GM21390 (cell line): Measurements from ENCODE around the gene TMEM158.

Source experiments
- ATAC-seq: cut with Tn5 transposase; IDR thresholded peaks from one replicate; pipeline ENCODE4 v1.9.1; 2021; ENCODE audit not compliant: unreplicated experiment

Gene TMEM158

DNA sequence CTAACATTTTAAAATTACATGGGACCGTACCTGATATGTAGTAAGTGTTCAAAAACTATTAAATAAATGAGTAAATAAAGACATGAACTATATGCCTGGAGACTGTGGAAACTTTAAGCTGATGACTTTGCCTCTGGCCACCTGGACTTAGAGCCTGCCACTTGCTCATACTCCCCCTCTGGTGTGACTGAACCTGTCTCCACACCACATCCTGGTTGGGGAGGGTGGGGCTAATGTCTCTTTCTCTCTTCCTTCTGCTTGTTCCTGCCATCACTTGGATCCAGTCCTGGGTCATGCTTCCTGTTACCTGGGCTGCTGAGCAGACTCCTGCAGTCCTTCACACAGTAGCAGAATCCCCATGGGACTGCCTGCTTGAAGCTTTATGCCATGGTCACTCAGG is 8.2 kb upstream of the TMEM158 start:
- no peak for ATAC-seq

DNA sequence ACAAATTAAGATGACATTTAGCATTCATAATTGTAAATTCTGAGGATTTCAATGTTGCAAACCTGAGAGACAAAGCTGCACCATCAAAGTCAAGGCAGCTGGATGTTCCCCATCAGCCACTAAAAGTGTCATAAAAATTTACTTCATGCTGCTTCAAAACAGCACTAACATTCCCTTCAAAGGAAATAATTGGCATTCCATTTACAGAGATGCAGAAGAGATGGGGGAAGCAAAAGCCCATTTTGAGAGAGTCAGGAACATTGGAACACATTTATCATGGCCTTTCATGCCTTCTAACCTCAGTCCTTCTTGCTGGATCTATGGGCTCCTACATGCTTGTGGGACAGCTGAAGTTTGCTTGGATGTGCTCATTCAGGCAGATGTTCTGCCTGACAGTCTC is 6.4 kb upstream of the TMEM158 start:
- ATAC-seq = no peak

DNA sequence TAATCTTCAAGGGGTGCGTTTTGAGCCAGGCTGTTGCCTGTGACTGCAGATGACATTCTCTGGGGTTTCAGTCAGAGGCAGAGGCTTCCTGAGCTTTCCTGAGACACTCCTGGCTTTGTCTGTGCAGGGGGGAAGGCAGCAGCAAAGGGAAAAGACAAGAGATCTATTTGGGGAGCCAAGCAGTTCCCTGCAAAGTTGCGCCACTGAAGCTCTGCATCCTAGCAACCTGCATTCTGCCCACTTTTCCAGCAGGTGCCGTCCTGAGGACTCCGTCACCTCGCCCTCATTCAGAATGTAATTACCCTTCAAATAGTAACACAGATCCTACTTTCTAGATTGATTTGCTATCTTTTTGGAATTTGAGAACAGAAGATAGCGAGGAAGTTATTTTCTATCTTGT is 1.9 kb upstream of the TMEM158 start:
- no peak for ATAC-seq

DNA sequence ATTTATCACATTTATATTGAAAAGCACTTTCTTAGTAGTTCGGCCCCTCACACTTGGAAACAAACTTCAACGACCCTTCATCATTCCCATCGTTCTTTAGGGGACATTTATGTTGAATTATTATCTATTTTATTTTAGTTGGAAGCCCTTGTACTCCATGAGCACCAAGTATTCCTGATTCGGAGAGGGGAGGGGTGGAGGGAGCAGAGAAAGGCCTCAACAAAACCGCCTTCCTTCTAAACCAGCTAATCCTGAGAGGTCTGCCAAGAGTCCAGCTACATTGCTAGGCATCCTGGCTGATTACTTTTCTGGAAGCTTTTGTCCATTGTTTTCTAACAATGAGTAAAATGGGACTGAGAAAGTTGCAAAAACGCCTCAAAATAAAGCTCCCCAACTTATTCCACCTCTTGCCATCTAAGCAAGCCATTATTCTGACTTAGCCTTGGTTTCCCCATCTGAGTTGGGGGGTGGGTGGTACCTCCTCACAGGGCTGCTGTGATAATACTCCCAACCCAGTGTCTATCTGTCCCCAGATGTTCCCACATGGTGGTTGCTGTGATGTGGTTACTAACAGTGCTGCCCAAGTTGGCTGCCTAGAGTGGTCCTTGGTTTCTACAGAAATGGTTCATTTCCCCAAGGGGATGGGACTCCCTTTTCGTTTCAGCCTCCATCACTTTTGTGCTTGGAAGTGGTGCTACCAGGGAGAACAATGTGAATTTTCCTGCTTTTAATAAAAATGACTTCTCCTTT is 1.2 kb upstream of the TMEM158 start:
- ATAC-seq = no peak

DNA sequence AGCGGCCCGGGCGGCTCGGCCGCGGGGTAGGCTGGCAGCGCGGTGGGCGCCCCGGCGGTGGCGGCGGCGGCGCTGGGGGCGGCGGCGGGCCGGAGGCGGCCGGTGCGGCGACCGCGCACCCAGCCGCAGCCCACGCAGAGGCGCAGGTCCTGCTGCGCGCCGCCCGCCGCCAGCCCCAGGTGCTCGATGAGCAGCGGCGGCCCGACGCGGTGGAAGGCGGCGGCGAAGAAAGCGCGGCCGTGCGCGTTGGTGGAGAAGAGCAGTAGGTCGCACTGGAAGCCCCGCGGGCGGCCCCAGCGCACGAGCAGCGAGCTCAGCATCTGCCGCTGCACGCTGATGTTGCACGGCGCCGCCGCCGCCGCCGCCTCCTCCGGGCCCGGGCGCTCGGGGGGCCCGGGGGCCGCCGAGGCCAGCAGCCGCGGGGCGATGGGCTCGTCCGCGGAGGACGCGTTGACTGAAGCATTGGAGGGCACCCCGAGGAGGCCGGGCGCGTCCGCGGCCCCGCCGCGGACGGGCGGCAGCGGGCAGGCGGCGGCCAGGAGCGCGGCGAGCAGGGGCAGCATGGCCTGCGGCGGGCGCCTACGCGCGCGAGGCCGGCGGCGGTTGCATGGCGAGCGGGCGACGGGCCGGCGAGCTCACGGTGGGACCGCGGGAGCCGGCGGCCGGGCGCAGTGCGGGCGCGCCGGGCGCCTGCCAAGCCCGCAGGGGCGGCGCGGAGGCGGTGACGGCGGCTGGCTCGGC is 452 bp downstream of the TMEM158 start:
- peak; percentile 44 for ATAC-seq

DNA sequence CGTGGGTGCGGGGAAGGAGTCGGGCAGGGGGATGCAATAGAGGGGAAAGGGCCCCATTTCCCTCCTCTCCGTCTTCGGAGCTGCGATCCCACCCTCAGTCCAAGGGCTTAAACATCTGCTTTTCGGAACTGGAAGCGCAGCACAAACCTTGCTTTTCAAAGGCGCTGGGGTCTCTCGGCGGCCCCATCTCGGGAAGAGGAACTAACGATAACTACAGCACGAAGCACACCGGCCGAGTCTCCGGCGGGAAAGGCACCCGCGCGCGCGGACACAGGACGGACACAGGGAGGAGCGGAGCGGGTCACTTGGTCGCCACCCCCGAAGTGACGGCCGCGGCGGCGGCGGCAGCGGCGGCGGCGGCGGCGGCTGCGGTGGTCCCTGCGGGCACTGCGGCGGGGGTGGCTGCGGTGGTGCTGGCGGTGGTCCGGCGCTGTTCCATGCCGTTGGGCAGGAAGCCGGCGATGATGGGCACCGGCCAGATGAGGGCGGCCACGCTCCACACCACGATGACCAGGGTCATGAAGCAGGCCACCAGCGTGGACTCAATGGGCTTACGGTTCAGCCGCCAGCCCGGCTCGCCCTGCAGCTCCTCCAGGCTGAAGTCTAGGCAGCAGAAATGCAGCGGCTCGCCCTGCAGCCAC is 1.1 kb downstream of the TMEM158 start:
- peak; percentile 32 for ATAC-seq

DNA sequence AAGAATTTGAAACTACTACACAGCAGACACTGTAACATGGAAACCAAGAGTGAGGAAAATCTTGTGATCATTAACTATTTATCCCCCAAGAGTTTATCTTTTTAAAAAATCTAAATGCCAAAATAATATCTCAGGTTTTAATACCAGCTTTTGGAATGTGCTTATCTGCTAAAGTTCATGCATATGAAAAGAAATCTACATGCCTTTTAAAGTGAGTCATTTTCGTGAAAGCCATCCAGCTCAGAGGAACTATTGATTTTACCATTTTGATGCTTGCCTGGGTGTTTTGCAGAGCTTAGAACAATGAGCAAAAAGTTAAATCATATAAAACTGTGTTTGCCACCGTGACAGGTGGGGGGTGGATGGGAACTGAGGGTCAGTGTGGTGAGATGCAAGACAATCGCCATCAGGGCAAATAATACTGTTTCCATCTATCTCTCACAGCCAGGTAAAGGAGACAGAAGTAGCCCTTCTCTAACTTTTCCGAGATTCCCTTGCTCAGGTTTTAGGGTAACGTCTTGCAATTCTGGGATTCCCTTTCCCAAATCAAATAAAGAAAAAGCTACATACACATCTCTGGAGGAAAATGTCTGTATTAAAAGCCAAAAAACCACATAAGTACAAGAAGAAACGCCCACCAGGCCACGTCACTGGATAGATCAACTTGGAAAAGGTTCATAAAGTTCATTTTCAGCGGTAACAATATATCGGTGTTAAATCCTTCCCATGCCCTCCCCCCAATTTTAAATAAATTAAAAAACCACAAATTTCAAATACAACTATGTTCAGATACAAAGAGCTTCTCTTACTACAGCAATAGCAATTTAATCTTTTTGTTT is 2.0 kb downstream of the TMEM158 start:
- ATAC-seq = no peak

DNA sequence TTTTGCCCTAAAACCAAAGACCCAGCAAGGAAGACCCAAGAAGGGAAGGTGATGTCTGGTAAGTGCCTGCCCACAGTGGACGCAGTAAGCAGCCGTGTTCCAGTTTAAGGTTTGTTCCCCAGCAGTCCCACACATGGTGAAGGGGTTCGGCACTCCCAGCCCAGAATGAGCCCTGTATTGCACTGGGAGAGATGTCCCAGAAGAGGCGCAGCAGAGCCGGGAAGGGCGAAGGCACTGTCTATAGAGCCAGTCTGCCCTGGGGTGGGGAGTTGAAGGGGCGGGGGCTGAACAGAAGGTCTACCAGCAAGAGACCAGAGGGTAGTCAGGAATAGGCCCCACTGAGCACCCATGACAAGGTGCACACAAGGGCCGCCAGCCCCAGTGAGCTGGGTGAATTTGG is 6.4 kb downstream of the TMEM158 start:
- no peak for ATAC-seq

DNA sequence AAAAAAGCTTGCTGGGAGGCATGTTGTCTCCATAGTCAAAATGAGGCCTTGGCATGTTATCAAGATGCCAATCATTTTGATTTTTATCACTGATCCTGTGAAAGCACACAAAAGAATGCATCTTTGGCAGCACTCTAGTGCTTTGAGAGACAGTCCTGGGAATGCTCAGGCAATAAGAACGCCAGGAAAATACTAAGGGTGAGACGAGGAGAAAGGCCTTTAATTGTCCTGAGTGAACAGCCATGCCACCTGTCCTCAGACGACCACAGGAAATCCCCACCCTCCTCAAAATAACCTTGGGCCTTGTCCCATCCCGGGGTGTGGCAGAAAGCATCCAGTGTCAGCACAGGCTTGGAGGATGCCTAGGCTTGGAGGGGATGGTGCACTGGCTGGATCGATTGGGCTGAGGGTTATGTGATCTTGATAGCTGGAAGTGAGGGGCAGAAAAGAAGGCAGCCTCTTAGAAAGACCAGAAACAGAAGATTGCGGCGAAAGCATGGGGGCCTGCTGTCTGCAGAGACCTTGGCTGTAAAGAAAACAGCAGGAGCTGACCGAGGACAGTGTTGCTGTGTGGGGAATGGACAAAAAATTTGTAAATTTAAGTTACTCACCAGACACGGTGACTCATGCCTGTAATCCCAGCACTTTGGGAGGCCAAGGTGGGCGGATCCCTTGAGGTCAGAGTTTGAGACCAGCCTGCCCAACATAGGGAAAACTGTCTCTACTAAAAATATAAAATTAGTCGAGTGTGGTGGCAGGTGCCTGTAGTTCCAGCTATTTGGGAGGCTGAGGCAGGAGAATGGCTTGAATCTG is 7.3 kb downstream of the TMEM158 start:
- ATAC-seq = no peak

DNA sequence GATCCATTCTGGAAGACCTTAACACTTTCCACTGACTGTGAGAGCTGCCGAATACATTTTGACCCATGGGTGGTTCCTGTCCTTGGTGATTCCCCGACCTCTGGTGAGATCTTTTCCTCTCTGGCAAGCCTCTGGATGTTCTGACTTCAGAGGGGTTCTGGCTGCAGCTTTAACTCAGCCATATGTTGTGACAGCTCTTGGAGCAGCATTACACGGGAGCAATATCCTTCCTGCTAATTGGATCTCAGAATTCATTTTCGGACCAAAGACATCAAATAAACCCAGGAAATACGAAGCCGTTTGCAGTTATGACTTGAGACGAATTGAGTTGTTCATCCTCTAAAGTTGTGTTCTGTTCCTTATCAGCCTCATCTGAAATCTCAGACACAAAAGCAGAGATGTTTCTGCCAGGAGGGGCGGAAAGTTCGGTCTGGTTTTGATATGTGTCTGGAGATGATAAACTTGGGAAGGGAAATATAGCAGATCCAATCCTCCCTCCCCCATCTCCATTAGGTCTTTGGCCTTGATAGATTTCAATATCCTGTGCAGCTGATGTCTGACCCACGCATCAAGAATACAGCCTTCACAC is 10.0 kb downstream of the TMEM158 start:
- no peak for ATAC-seq

DNA sequence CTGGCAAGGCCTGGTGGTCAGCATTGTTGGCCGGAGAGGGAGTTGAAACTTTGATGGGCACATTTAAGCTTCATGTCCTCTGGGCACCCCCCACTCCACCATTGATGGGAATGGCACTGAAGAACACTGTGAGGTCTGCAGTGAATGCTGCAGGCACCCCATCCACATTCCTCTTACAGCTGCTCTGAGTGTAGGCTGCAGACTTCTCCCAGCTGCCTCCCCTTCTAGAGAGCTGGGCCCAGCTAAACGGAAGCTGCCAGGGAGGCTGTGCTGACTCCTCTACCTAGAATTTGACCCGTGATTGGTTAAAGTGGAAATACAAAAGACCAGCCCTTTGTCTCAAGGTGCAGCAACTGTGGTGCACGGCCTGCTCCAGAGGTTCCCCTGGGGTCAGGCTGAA is 10.6 kb downstream of the TMEM158 start:
- ATAC-seq = no peak

DNA sequence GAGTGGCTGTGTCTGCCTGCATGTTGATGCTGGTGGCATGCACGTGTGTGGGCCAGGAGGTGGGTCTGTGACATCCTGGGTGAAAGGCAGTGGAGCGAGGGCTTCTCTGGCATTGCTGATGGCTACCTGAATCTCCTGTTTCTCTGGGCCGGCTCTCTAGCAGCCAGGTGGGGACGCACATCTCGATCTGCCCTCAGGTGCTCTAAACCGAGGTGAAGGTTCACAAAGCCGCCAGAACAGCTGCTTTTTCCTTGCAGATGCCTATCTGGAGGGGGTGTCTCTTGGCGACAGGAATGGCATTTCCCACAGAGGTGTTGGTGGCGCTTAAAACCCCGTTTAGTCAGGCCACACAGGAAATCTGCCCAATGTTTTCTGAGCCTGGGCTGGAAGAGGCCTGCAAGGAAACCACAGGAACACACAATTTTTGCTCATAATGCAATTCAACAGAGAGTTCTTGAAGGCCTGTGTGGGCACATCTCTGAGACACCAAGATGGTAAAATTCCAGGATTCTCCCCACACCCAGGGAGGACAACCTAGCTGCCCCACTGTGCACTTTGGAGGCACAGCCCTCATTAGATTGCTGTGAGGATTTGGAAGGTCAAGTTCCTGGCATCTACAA is 11.9 kb downstream of the TMEM158 start:
- no peak for ATAC-seq

DNA sequence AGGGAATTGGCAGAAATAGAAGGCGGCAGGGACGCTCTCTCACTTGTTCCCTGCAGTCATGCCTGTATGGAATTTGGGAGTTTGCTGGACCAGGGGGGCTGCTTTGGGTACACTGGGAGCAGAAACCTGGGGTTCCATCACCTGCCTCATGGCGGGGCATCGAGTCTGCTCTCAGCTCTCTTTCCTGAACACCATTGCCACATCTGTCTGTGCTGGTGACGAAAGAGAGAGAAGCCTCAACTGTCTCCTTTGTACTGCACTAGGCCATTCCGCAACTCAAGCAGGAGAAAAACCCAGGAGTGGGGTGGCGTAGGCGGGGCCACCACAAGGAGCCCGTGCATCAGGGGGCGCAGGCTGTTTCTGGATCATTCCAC is 14.0 kb downstream of the TMEM158 start:
- no peak for ATAC-seq

DNA sequence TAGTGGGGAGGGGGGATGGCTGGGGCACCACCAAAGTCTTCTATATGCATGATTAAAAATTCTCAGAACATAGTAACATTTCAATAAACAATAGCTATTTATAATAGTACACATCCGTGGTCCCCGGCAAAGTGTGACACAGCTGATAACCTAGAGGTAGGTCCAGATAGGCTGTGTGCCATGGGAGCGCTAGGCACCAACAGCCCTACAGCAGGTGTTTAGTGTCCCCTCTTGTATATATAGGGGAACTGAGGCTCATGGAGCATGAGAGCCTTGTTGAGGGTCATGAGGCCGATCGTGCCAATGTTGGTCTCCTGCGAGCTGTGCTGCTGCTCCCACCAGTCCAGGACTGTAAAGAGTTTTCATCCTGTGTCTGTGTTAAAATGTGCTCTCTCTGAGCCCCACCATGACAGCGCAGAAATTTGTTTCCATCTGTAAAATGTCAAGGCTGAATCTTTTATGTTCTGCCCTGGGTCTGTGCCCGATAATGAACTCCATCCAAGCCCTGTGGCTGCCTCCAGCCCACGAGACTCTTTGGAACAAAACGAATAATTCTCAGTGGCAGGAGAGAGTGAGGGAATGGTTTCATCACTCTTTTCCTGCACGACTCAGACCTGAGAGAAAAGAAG is 14.5 kb downstream of the TMEM158 start:
- ATAC-seq = no peak

DNA sequence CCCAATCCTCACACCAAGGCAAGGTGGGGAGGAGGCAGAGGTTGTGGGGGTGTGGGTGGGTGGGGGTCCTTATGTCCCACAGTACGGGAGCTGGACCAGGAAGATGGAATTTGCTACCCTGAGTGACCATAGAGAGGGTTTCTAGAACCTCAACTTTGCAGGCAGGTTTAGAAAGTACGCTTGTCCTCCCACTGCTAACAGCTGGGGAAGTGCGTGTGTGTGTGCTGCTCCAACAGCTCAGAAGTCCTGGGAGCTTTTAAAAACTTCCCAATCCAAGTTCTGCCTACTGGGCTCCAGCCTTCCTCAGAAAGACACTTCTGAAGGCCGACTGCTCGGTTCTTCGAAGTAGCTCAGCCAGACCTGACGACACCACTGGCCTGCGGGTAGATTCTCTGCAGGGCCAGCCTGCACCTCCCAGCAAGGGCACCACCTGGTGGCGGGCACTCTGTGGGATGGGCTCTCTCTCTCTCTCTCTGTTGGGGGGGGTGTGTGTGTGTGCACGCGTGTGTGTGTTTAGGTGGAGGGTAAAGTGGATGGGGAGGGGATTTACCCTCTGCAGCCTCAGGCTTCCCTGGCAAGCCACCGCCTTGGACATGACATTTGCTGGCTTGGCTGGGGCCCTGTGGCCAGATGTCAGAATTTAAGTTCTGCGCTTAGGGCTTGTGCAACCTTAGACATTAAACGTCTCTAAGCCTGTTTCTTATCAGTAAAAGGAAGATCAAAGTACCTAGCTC is 15.6 kb downstream of the TMEM158 start:
- no peak for ATAC-seq

DNA sequence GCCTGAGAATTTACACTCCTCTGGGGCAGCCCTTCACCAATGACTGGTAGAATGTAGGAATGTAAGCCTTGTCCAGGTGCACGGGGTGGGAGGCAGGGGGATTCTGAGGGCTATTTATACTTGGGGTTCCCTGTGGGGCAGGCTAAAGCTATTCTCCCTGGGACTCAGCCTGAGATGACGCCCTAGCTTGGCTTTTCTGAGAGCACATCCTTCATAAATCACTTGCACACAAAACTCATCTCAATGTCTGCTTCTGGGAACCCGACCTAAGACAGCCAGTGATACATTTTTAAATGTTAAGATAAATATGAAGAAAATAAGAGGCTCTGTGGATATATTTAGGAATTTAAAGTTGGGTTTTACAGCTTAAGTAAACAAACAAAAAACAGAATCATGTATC is 16.6 kb downstream of the TMEM158 start:
- ATAC-seq = no peak

DNA sequence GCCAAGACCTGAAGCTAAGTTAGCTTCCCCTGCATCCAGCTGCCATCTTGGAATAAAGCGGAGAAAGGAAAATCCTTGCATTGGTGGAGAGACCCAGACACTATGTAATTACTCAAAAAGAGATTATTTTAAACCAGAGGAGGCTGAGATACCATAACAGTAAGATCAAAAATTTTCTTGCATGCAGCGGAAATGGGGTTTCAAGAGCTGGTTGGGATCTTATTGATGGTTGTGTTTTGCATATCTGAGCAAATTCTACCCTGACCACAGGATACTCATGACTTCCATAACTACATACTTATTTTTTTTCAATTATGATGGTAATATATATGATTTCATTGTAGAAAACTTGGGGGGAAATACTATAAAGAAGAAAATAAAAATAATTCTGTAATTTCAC is 17.5 kb downstream of the TMEM158 start:
- ATAC-seq = no peak

DNA sequence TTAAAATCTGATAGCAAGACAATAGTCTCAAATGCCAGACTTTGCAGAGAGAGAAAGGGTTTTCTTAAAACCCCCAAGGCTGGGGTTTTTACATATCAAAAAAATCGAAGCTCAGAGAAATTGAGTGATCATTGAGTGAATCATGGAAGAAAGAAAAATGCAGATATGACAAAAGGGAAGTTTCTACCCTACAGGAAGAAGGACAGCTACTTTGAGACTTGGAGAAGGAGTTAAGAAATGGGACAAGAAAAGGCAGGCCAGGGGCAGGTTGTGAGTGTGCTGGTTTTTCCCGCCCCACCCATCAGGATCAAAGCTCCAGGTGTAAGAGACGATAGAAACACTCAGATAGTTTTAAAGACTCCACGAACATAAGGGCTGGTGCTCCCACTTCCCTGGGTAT is 18.6 kb downstream of the TMEM158 start:
- no peak for ATAC-seq

DNA sequence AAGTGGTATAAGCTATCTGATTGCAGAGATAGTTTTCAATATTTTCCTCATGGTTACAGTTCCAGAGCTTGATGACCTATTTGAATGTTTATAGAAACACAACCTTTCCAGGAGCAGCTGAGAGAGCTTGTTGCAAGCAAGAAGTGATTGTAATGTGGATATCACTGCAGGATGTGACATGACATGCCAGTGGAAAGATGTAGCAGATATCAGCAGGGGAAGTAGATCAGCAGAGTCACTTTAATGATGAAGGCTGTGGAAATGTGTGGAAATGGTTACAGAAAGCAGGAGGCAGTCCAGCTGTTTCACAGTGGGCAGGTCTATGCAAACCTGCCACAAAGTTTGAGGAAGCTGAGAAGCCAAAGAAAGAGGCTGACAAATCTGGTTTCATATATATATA is 21.0 kb downstream of the TMEM158 start:
- no peak for ATAC-seq
